ENCODE data around the gene INS. TPM values are rescaled to one million over a fixed set of nuclear protein-coding genes. Genes with fewer than 3 reads are reported as not detected.
A peak's percentile ranks its signal among the peaks of the same experiment; 100 is the strongest.
"Not testable (repeated sequence)": the region's sequence is repeated elsewhere in the genome, so short reads cannot be mapped to it uniquely, and the experiment has no call there.

The INS gene
- total RNA-seq, 1 experiment from 2014 or later, result not detected

GRCh38 chr11:2196970-2197770, 36.2 kb upstream of the INS start:
- intact Hi-C loops (cut with micrococcal nuclease; ENCODE audit: unreplicated experiment), result loop anchor here (1.0 to 5.0 kb wide), 2 partner anchors 102 to 225 kb away; no protein-coding TSS in a partner anchor
- DNase-seq, result peak; percentile 90
- Mint-ChIP-seq H3K27me3 (ENCODE audit: unreplicated experiment) (peaks cover 31% of the 10 kb centered on the region), H3K4me1 (ENCODE audit: low read depth, unreplicated experiment) (peaks cover 10% of the 10 kb centered on the region), H3K9me3 (ENCODE audit: low read depth, unreplicated experiment) (peaks cover 6% of the 10 kb centered on the region), H3K36me3 (ENCODE audit: insufficient read depth, unreplicated experiment) (peaks cover 4% of the 10 kb centered on the region), H3K27ac (ENCODE audit: unreplicated experiment) (no peak overlapping the region), H3K4me3 (ENCODE audit: low read depth, unreplicated experiment) (no peak overlapping the region)
- BruUV-seq (replicated peaks), result no TSS peak
- CTCF ChIA-PET, result interaction anchor here (0.6 to 2.1 kb wide), 4 partner anchors 102 to 222 kb away, joined by 3 to 13 read pairs (median 3); partner anchors contain the start of gene TSPAN32
- peak; percentile 89 for TF ChIP-seq CTCF (IDR thresholded peaks at IDR 0.05; ENCODE audit: unreplicated experiment)

GRCh38 chr11:2195756-2196088, 34.7 kb upstream of the INS start:
- CTCF ChIA-PET, result no interaction called here
- TF ChIP-seq CTCF (IDR thresholded peaks at IDR 0.05; ENCODE audit: unreplicated experiment), result no peak
- intact Hi-C loops (cut with micrococcal nuclease; ENCODE audit: unreplicated experiment), result loop anchor here (5.0 kb wide), 1 partner anchor 227 kb away; no protein-coding TSS in a partner anchor
- DNase-seq, result no peak
- Mint-ChIP-seq H3K4me1 (ENCODE audit: low read depth, unreplicated experiment) (peaks cover 10% of the 10 kb centered on the region), H3K36me3 (ENCODE audit: insufficient read depth, unreplicated experiment) (no peaks in the 10 kb centered on the region), H3K4me3 (ENCODE audit: low read depth, unreplicated experiment) (no peak overlapping the region), H3K9me3 (ENCODE audit: low read depth, unreplicated experiment) (peaks cover 2% of the 10 kb centered on the region), H3K27ac (ENCODE audit: unreplicated experiment) (no peak overlapping the region), H3K27me3 (ENCODE audit: unreplicated experiment) (peaks cover 31% of the 10 kb centered on the region)
- no TSS peak for BruUV-seq (replicated peaks)

- TF ChIP-seq CTCF (IDR thresholded peaks at IDR 0.05; ENCODE audit: unreplicated experiment), result peak; percentile 96
- Mint-ChIP-seq H3K36me3 (ENCODE audit: insufficient read depth, unreplicated experiment) (no peaks in the 10 kb centered on the region), H3K27me3 (ENCODE audit: unreplicated experiment) (peaks cover 31% of the 10 kb centered on the region), H3K4me3 (ENCODE audit: low read depth, unreplicated experiment) (no peak overlapping the region), H3K4me1 (ENCODE audit: low read depth, unreplicated experiment) (peaks cover 10% of the 10 kb centered on the region), H3K27ac (ENCODE audit: unreplicated experiment) (no peak overlapping the region), H3K9me3 (ENCODE audit: low read depth, unreplicated experiment) (no peaks in the 10 kb centered on the region)
- CTCF ChIA-PET, result interaction anchor here (1.4 kb wide), 1 partner anchor 16 kb away, joined by 3 read pairs; no protein-coding TSS in a partner anchor
- intact Hi-C loops (cut with micrococcal nuclease; ENCODE audit: unreplicated experiment), result loop anchor here (5.0 kb wide), 1 partner anchor 227 kb away; no protein-coding TSS in a partner anchor
- DNase-seq, result peak; percentile 70
- no TSS peak for BruUV-seq (replicated peaks)
These were observed 34.1 kb upstream of the INS start for GRCh38 chr11:2194877-2195755.

- intact Hi-C loops (cut with micrococcal nuclease; ENCODE audit: unreplicated experiment); H3K4me1 Mint-ChIP-seq (ENCODE audit: low read depth, unreplicated experiment); BruUV-seq (replicated peaks); H3K4me3 Mint-ChIP-seq (ENCODE audit: low read depth, unreplicated experiment); H3K27ac Mint-ChIP-seq (ENCODE audit: unreplicated experiment); H3K9me3 Mint-ChIP-seq (ENCODE audit: low read depth, unreplicated experiment); DNase-seq; H3K36me3 Mint-ChIP-seq (ENCODE audit: insufficient read depth, unreplicated experiment): not testable (repeated sequence)
- H3K27me3 Mint-ChIP-seq (ENCODE audit: unreplicated experiment), result peaks cover 31% of the 10 kb centered on the region
- CTCF ChIA-PET, result interaction anchor here (0.8 to 1.4 kb wide), 4 partner anchors 15 to 108 kb away, joined by 3 to 4 read pairs (median 3); partner anchors contain the start of genes C11orf21 and TSPAN32
These were observed 33.0 kb upstream of the INS start for GRCh38 chr11:2193888-2194595.

Measured in Calu3 (cell line).